Skin epidermis (tissue), 12 donors: ENCODE data around the gene PLEK.
A peak's percentile ranks its signal among the peaks of the same experiment; 100 is the strongest.
"Not testable (repeated sequence)": the region's sequence is repeated elsewhere in the genome, so short reads cannot be mapped to it uniquely, and the experiment has no call there.

Source experiments
- H3K27ac ChIP-seq, 21 experiments: fragments of 200-600 bp; sonication (generic) in 11 of 21; one replicate each; pipeline ENCODE4 v1.5.0; 2020; ENCODE audit warnings: mild to moderate bottlenecking in 3 of 21, inconsistent platforms in 2 of 21, moderate library complexity in 2 of 21
- H3K4me3 ChIP-seq, 7 experiments: fragments of 200-600 bp; sonication (generic) in 2 of 7; one replicate each; pipeline ENCODE4 v1.5.0; 2020; ENCODE audit warnings: inconsistent platforms in 2 of 7, mild to moderate bottlenecking in 2 of 7, moderate library complexity in 1 of 7

The PLEK gene

DNA sequence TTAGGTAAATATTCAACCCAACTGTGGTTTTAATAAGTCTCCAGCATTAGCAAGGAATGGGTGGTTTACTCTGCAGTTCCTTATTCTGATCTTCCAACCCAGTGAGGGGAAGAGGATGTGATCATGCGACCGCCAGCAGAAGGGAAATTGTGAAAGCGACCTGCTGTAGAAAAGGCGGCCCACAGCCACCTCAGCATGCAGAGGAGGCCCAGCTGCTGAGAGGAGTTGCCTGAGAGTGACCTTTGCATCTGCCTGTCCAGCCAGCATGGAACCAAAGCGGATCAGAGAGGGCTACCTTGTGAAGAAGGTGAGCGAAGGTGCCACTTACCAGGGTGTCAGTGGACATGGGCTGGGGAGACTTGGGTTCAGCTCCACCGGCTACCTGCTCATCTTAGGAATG lies at the start of gene PLEK:
TSS of gene PLEK (plus strand) at position 196 of the 400 bp plus-strand sequence. CDS start at position 266, 70 bp downstream.
- peak within 1 kb of the TSS; percentile 16 to 35 (median 24) for H3K4me3 ChIP-seq

GRCh38 chr2:68316111-68316510 lies 49.0 kb upstream of the PLEK start:
- H3K4me3 ChIP-seq = no peak overlapping the region
- H3K27ac ChIP-seq = no peak overlapping the region

More for the DNA sequence above, at the start of gene PLEK:
- H3K27ac ChIP-seq = peak within 1 kb of the TSS in 18 of 21 experiments; percentile 11 to 89 (median 68)

DNA sequence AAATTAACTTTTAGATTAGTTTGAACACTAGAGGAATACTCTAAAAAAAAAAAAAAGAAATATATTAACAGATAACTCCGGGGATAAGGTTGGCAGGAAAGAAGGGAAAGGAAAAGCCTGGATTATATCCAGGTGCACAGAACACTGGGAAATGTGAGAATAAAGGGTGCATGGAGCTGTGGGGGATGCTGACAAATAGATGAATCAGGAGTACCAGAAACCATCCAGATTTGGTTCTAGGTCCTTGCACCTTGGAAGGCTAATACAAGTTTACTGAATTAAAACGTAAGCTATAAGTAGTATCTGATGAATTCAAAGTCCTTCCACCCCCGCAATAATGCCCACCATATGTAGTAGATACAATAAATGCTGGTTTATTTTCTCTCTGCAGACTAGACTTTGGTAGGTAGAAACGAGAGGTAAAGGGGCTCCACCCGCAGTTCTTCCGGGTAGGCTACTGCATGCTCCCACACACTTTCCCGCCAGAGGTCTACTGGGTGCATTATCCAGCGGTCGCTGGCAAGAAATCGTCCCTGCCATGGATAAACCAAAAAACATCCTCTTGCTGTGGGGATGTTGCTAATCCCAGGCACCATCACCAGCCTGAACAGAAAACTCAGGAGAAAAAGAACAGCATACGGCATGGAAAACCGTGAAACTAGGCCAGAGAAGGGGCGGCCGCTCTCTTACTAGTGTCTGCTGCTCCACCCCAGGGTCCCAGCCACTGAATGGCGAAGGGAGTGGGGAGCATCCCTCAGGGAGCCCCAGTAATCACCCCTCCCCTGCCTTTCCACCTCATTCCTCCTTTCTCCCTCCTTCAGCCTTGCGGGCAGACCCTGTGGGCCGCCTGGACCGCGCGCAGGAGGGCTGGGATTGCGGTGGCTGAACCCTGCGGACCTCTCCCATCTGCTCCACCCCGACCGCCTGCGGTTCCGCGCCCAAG lies 46.8 kb upstream of the PLEK start:
- Histone ChIP-seq H3K4me3 (peak overlapping the region; percentile 40 to 72 (median 48)), H3K27ac (peak overlapping the region in 20 of 21 experiments; percentile 8 to 95 (median 86))

- Histone ChIP-seq H3K27ac (peak overlapping the region; percentile 72 to 95 (median 87)), H3K4me3 (peak overlapping the region; percentile 40 to 72 (median 48))
These were observed 46.1 kb upstream of the PLEK start for GRCh38 chr2:68318914-68319397.

DNA sequence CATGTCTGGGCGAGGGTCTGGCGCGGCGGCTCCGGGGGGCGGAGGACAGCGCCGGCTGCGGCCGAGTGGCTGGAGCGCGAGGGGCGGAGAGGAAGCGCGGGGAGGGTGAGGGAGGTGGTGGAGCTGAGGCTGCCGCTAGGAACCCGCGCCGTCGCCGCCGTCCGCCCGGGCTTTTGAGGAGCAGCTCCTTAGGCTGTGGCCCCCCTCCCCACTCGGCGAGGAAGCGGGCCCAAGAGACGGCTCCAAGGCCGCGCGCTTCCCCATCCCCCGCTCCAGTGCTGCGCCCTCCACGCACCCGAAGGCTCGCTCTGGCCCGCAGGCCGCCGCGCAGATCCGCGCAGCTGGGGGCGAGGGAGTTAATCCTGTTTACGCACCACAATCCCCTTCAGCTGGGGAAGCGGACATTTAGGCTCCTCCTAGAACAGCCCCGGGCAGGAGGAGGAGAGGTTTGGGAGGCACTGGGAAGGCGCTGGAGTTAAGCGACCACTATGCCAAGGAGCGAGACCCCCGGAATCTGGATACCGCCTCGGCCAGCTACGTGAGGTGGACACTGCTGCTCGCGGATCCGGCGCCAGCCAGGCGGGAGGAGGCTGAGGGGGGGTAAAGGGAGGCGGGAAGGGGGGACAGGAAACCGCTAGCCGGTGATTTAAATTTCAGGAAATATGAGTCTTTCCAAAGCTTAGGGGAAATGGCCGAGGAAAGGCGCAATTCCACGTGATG lies 45.5 kb upstream of the PLEK start, which contains the start of gene CNRIP1:
TSS of gene CNRIP1 (minus strand) at position 552 of the 720 bp plus-strand sequence. CDS start at position 3, 549 bp downstream.
- peak within 1 kb of the TSS; percentile 72 to 95 (median 87) for H3K27ac ChIP-seq
- peak within 1 kb of the TSS; percentile 40 to 72 (median 48) for H3K4me3 ChIP-seq

GRCh38 chr2:68320118-68320641 lies 44.9 kb upstream of the PLEK start:
- H3K4me3 ChIP-seq = peak overlapping the region; percentile 40 to 72 (median 48)
- peak overlapping the region in 19 of 21 experiments; percentile 76 to 95 (median 88) for H3K27ac ChIP-seq

GRCh38 chr2:68325056-68325455 lies 40.0 kb upstream of the PLEK start:
- no peak overlapping the region for H3K4me3 ChIP-seq
- no peak overlapping the region for H3K27ac ChIP-seq

- no peak overlapping the region for H3K4me3 ChIP-seq
- no peak overlapping the region for H3K27ac ChIP-seq
These were observed 36.2 kb upstream of the PLEK start for GRCh38 chr2:68328901-68329300.

GRCh38 chr2:68330691-68331090 lies 34.4 kb upstream of the PLEK start:
- Histone ChIP-seq H3K27ac (no peak overlapping the region), H3K4me3 (no peak overlapping the region)

DNA sequence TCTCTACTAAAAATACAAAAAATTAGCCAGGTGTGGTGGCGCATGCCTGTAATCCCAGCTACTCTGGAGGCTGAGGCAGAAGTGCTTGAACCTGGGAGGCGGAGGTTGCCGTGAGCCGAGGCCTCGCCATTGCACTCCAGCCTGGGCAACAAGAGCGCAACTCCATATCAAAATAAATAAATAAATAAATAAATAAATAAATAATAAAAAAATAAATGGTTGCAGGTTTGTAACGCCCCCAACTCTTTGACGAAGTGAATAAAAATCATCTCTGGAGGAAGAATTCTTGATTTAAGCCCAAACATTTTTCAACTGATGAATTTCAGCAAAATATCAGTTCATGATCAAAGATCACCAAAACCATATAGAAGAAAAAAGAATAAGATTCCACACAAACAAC lies 32.1 kb upstream of the PLEK start:
- no peak overlapping the region for H3K4me3 ChIP-seq

GRCh38 chr2:68333931-68334330 lies 31.2 kb upstream of the PLEK start:
- no peak overlapping the region for H3K4me3 ChIP-seq

More for the DNA sequence above, 32.1 kb upstream of the PLEK start:
- no peak overlapping the region for H3K27ac ChIP-seq

GRCh38 chr2:68336192-68336591 lies 28.9 kb upstream of the PLEK start:
- Histone ChIP-seq H3K27ac (no peak overlapping the region), H3K4me3 (no peak overlapping the region)

More at GRCh38 chr2:68333931-68334330, 31.2 kb upstream of the PLEK start:
- H3K27ac ChIP-seq = no peak overlapping the region

GRCh38 chr2:68340226-68341061 lies 24.6 kb upstream of the PLEK start:
- H3K4me3 ChIP-seq = no peak overlapping the region
- H3K27ac ChIP-seq = no peak overlapping the region

GRCh38 chr2:68341062-68341329 lies 24.1 kb upstream of the PLEK start:
- H3K4me3 ChIP-seq = no peak overlapping the region

DNA sequence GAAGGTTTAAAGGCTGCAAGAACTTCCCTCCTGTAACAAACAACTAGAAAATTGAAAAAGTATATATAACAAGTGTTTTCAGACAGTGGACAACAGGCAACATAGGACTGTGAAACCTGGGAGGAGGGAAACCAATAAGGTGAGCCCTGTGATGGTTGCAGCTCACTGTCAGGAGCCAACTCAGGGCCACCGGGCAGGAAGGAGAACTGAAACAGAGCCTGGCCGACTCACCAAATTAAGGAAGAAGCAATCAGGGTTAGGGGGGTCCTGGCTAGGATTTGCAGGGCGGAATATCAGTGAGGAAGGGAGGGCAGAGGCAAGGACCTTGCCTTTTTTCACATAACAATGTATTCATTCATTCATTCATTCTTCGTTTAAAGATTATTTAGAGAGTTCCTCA lies 23.5 kb upstream of the PLEK start:
- H3K4me3 ChIP-seq = no peak overlapping the region
- no peak overlapping the region for H3K27ac ChIP-seq

More at GRCh38 chr2:68341062-68341329, 24.1 kb upstream of the PLEK start:
- H3K27ac ChIP-seq = no peak overlapping the region

- Histone ChIP-seq H3K27ac (no peak overlapping the region), H3K4me3 (no peak overlapping the region)
These were observed 22.6 kb upstream of the PLEK start for GRCh38 chr2:68342470-68342869.

DNA sequence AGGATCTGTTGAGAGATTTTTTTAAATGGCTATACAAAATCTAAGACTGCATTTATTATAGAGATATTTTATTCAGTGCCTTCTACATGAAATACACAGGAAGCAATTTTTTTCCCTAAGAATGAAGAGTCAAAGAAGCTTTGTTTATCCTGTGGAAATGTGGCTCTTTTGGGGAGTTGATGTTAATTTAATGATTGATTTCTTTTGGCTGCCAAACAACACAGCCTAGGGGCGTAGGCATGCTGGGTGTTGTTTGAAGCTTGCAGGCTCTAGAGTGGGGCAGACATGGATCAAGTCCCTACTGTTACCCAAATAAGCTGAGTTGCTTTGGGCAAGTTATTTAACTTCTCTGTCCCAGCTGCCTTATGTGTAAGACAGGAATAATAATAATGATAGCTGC lies 21.1 kb upstream of the PLEK start:
- H3K4me3 ChIP-seq = no peak overlapping the region

DNA sequence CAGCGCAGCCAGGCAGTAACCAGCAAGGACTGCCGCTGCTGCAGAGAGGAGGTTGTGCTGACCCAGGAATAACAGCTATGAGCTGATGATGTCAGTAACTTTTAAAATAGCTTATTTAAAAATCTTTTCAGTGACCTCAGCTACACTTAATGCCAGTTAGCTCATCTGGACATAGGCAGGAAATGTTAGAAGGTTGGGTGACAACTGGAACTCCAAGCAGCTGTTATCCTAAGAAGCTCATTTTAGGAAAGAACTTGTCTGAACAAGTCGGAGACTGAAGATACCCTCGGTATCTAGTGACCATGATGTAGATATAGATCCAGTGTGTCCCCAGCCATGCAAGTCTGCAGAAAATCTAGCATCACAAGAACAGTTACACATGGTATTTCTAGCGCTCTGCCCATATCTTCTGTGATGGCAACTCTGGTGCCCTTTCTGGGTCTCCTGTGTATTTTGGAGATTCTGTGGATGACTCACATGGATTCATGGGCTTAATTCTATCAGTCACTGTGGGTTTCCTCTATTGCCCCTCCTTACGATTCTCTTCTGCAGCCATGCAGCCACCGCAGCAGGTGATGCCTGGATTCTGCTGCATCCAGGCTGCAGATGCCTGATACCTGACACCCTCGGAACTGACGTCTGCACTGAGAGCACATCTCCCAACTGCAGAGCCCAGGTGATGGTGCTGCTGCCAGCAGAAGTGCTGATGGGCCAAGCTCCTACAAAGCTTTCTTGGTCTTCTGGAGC lies 19.8 kb upstream of the PLEK start:
- H3K4me3 ChIP-seq = no peak overlapping the region
- H3K27ac ChIP-seq = no peak overlapping the region

More for the DNA sequence above, 21.1 kb upstream of the PLEK start:
- H3K27ac ChIP-seq = no peak overlapping the region

GRCh38 chr2:68349091-68349490 lies 16.0 kb upstream of the PLEK start:
- not testable (repeated sequence) for H3K4me3 ChIP-seq, H3K27ac ChIP-seq
